ENCODE measurements around the gene TMEM127.
"Not testable (repeated sequence)": the region's sequence is repeated elsewhere in the genome, so short reads cannot be mapped to it uniquely, and the experiment has no call there.

Gene TMEM127

GRCh38 chr2:96262306-96262705 lies 3.5 kb downstream of the TMEM127 start:
- DNase-seq, result no peak

- DNase-seq, result no peak
These were observed 4.3 kb downstream of the TMEM127 start for GRCh38 chr2:96261328-96262003.

GRCh38 chr2:96260387-96261260 lies 5.2 kb downstream of the TMEM127 start:
- peak; percentile 16 for DNase-seq

GRCh38 chr2:96259497-96259921 lies 6.3 kb downstream of the TMEM127 start:
- DNase-seq, result no peak

- no peak for DNase-seq
These were observed 7.4 kb downstream of the TMEM127 start for GRCh38 chr2:96258166-96259022.

- DNase-seq, result not testable (repeated sequence)
These were observed 8.1 kb downstream of the TMEM127 start for GRCh38 chr2:96257744-96258143.

- no peak for DNase-seq
These were observed 9.1 kb downstream of the TMEM127 start for GRCh38 chr2:96256611-96257113.

- no peak for DNase-seq
These were observed 11.2 kb downstream of the TMEM127 start for GRCh38 chr2:96254571-96254970.

GRCh38 chr2:96253006-96253405 lies 12.8 kb downstream of the TMEM127 start:
- DNase-seq, result no peak

- no peak for DNase-seq
These were observed 13.3 kb downstream of the TMEM127 start for GRCh38 chr2:96252526-96252925.

- no peak for DNase-seq
These were observed 14.0 kb downstream of the TMEM127 start for GRCh38 chr2:96251721-96252292.

- no peak for DNase-seq
These were observed 15.6 kb downstream of the TMEM127 start for GRCh38 chr2:96250188-96250587.

- no peak for DNase-seq
These were observed 16.1 kb downstream of the TMEM127 start for GRCh38 chr2:96249654-96250053.

- DNase-seq, result no peak
These were observed 17.2 kb downstream of the TMEM127 start for GRCh38 chr2:96248624-96249023.

GRCh38 chr2:96247896-96248295 lies 17.9 kb downstream of the TMEM127 start:
- no peak for DNase-seq

- no peak for DNase-seq
These were observed 18.8 kb downstream of the TMEM127 start for GRCh38 chr2:96247009-96247408.

- no peak for DNase-seq
These were observed 20.0 kb downstream of the TMEM127 start for GRCh38 chr2:96245609-96246390.

- no peak for DNase-seq
These were observed 22.0 kb downstream of the TMEM127 start for GRCh38 chr2:96243843-96244242.

GRCh38 chr2:96241900-96242611 lies 23.7 kb downstream of the TMEM127 start:
- peak; percentile 56 for DNase-seq

GRCh38 chr2:96241227-96241626 lies 24.6 kb downstream of the TMEM127 start:
- DNase-seq, result no peak
